GM20000 (cell line): ENCODE data around the gene HHIPL1.

Experiments
- DNase-seq: peaks from one replicate; pipeline ENCODE4 v3.0.0; 2012; ENCODE audit warnings: low spot score
- TF ChIP-seq, protein P1 (sequence below): IDR thresholded peaks from 2 replicates; pipeline ENCODE4 v1.5.1; 2012; ENCODE audit warnings: mild to moderate bottlenecking, control low read depth; ENCODE audit errors: extremely low read depth, missing control alignments

Gene HHIPL1

GRCh38 chr14:99726538-99727095 lies 81.7 kb downstream of the HHIPL1 start:
- no peak for DNase-seq
- TF ChIP-seq, protein P1, sequence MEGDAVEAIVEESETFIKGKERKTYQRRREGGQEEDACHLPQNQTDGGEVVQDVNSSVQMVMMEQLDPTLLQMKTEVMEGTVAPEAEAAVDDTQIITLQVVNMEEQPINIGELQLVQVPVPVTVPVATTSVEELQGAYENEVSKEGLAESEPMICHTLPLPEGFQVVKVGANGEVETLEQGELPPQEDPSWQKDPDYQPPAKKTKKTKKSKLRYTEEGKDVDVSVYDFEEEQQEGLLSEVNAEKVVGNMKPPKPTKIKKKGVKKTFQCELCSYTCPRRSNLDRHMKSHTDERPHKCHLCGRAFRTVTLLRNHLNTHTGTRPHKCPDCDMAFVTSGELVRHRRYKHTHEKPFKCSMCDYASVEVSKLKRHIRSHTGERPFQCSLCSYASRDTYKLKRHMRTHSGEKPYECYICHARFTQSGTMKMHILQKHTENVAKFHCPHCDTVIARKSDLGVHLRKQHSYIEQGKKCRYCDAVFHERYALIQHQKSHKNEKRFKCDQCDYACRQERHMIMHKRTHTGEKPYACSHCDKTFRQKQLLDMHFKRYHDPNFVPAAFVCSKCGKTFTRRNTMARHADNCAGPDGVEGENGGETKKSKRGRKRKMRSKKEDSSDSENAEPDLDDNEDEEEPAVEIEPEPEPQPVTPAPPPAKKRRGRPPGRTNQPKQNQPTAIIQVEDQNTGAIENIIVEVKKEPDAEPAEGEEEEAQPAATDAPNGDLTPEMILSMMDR: no peak

DNA sequence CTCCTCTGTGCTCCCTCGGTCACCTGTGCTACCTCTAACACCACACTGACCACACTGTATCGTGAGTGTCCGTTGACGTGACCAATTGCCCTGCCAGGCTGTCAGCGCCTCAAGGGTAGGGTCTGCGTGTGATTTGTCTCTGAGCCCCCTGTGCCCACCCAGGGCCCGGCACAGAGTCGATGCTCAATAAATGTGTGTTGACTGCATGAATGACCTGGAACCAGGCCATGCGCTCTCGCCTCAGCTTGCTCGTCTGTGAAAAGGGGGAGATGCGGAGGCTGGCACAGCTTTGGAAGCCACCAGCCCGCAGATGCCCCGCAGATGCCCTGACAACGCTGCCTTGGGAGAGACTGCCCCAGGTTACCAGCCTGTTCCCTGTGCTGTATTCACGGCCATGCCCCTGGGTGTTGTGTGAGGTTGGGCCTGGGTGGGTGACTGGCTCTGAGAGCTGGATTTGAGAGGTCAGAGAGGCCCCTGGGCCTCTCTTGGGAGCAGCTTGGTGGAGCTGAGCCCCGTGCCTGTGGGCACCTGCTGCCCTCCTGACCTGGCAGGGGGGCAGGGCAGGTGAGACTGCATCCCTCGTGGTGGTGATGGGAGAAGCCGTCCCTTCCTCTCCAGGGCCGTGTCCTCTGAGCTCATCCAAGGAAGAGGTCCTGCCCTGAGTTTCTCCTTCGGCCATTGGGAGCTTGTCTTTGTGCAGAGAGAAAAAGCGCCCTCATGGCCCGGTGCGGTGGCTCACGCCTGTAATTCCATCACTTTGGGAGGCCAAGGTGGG lies 82.4 kb downstream of the HHIPL1 start:
- TF ChIP-seq, protein P1: no peak
- no peak for DNase-seq

- DNase-seq: no peak
- TF ChIP-seq, protein P1: no peak
These were observed 83.4 kb downstream of the HHIPL1 start for GRCh38 chr14:99728231-99728920.

DNA sequence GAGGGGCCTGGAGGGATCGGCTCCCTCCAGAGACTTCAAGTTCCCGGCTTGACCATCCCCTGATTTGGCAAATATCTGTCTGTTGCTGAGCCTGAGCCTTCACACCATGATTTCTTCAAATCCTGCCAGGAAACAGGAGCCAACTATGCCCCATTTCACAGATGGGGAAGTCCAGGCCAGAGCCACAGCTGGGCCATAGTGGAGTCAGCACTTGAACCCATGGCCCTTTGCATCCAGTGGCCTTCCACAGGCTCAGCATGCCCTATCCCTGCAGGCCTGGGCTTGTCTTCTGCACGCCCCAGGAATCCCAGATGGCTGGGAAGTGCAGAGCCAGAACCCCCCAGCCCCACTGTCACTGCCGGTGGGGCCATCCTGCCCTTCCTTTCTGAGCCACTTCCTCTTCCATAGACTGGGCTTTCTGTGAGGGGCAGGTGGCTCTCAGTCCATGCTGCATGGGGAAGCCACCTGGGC lies 84.1 kb downstream of the HHIPL1 start:
- DNase-seq: no peak
- TF ChIP-seq, protein P1: no peak
